Forelimb muscle (tissue), 1 donor: Measurements from ENCODE around the gene TRIM49C. TPM values are rescaled to one million over a fixed set of nuclear protein-coding genes. Genes with fewer than 3 reads are reported as not detected.
"Not testable (repeated sequence)": the region's sequence is repeated elsewhere in the genome, so short reads cannot be mapped to it uniquely, and the experiment has no call there.

Experiments
- DNase-seq: peaks from one replicate; pipeline ENCODE4 v3.0.0-alpha.2; 2013; ENCODE audit warnings: low read depth
- polyA plus RNA-seq: library from polyadenylated mRNA; unstranded; fragments of 120-200 nt; gene quantifications from one replicate; pipeline ENCODE4 v1.2.1, GENCODE V29; 2013; ENCODE audit not compliant: insufficient read length

TRIM49C gene
- polyA plus RNA-seq: not detected

GRCh38 chr11:90030806-90031205 is at the start of gene TRIM49C:
TSS of gene TRIM49C (plus strand) at chr11:90031106. CDS start at chr11:90035212, 4,106 bp downstream.
- not testable (repeated sequence) for DNase-seq

- not testable (repeated sequence) for DNase-seq
Measured at GRCh38 chr11:90024184-90024583, 6.7 kb upstream of the TRIM49C start.

- not testable (repeated sequence) for DNase-seq
Measured at GRCh38 chr11:90051591-90052209, 20.8 kb downstream of the TRIM49C start.

GRCh38 chr11:90052311-90052710 is 21.4 kb downstream of the TRIM49C start:
- not testable (repeated sequence) for DNase-seq

GRCh38 chr11:90053545-90053944 is 22.6 kb downstream of the TRIM49C start:
- not testable (repeated sequence) for DNase-seq

- DNase-seq: not testable (repeated sequence)
Measured at GRCh38 chr11:90085650-90086049, 54.7 kb downstream of the TRIM49C start, which contains the start of gene UBTFL1. TSS of gene UBTFL1 (plus strand) at chr11:90085950. CDS start at chr11:90085950, 0 bp downstream.

GRCh38 chr11:90088731-90089130 is 57.8 kb downstream of the TRIM49C start:
- DNase-seq: not testable (repeated sequence)

Other genes with a start within 250 kb of the TRIM49C start
- not detected for gene TRIM49, start 222.5 kb upstream of the TRIM49C start, polyA plus RNA-seq
- gene TRIM64B, start 152.6 kb upstream of the TRIM49C start, polyA plus RNA-seq: not detected
- gene TRIM49D1, start 108.9 kb upstream of the TRIM49C start, polyA plus RNA-seq: not detected
- not detected for gene TRIM49D2, start 107.0 kb upstream of the TRIM49C start, polyA plus RNA-seq
- not detected for gene TRIM64, start 65.1 kb upstream of the TRIM49C start, polyA plus RNA-seq
- gene UBTFL1, start 54.8 kb downstream of the TRIM49C start, polyA plus RNA-seq: not detected
- gene NAALAD2, start 103.6 kb downstream of the TRIM49C start, polyA plus RNA-seq: 5.2 TPM
- gene CHORDC1, start 191.9 kb downstream of the TRIM49C start, polyA plus RNA-seq: 38.4 TPM